ENCODE data around the gene SPDYE4.
A peak's percentile ranks its signal among the peaks of the same experiment; 100 is the strongest.

SPDYE4 gene

GRCh38 chr17:8785547-8786413 lies 27.4 kb upstream of the SPDYE4 start:
- peak; percentile 23 for DNase-seq (ENCODE audit: low read depth)

- no peak for DNase-seq (ENCODE audit: low read depth)
Observed at GRCh38 chr17:8782176-8782575, 23.8 kb upstream of the SPDYE4 start.

- DNase-seq (ENCODE audit: low read depth), result no peak
Observed at GRCh38 chr17:8781776-8782175, 23.4 kb upstream of the SPDYE4 start.

GRCh38 chr17:8776881-8777280 lies 18.5 kb upstream of the SPDYE4 start:
- DNase-seq (ENCODE audit: low read depth), result no peak

- no peak for DNase-seq (ENCODE audit: low read depth)
Observed at GRCh38 chr17:8776248-8776647, 17.9 kb upstream of the SPDYE4 start.

- DNase-seq (ENCODE audit: low read depth), result no peak
Observed at GRCh38 chr17:8766731-8767130, 8.4 kb upstream of the SPDYE4 start.

- DNase-seq (ENCODE audit: low read depth), result no peak
Observed at GRCh38 chr17:8762012-8762411, 3.7 kb upstream of the SPDYE4 start.

- DNase-seq (ENCODE audit: low read depth), result no peak
Observed at GRCh38 chr17:8757189-8757588, 1.2 kb downstream of the SPDYE4 start.

- no peak for DNase-seq (ENCODE audit: low read depth)
Observed at GRCh38 chr17:8755590-8756255, 2.6 kb downstream of the SPDYE4 start.

- no peak for DNase-seq (ENCODE audit: low read depth)
Observed at GRCh38 chr17:8754890-8755289, 3.5 kb downstream of the SPDYE4 start.

- no peak for DNase-seq (ENCODE audit: low read depth)
Observed at GRCh38 chr17:8753976-8754440, 4.3 kb downstream of the SPDYE4 start.

GRCh38 chr17:8753136-8753975 lies 5.0 kb downstream of the SPDYE4 start:
- DNase-seq (ENCODE audit: low read depth), result no peak

- DNase-seq (ENCODE audit: low read depth), result no peak
Observed at GRCh38 chr17:8749616-8750015, 8.7 kb downstream of the SPDYE4 start.

GRCh38 chr17:8747742-8748141 lies 10.6 kb downstream of the SPDYE4 start:
- DNase-seq (ENCODE audit: low read depth), result no peak

- DNase-seq (ENCODE audit: low read depth), result no peak
Observed at GRCh38 chr17:8746501-8747236, 11.7 kb downstream of the SPDYE4 start.

- DNase-seq (ENCODE audit: low read depth), result peak; percentile 74
Observed at GRCh38 chr17:8745586-8746500, 12.5 kb downstream of the SPDYE4 start.

- no peak for DNase-seq (ENCODE audit: low read depth)
Observed at GRCh38 chr17:8744086-8744785, 14.1 kb downstream of the SPDYE4 start.

- no peak for DNase-seq (ENCODE audit: low read depth)
Observed at GRCh38 chr17:8742819-8743218, 15.5 kb downstream of the SPDYE4 start.

GRCh38 chr17:8742274-8742673 lies 16.1 kb downstream of the SPDYE4 start:
- DNase-seq (ENCODE audit: low read depth), result no peak

- DNase-seq (ENCODE audit: low read depth), result no peak
Observed at GRCh38 chr17:8741771-8742170, 16.6 kb downstream of the SPDYE4 start.
